ENCODE results near the gene SLC35A5.

- no peak for TF ChIP-seq ZZZ3 (IDR thresholded peaks at IDR 0.05)
- TF ChIP-seq RCOR1 (IDR thresholded peaks at IDR 0.05; ENCODE audit: borderline replicate concordance in 1 of 2, low read depth in 2 of 2, low read length in 2 of 2), result no peak
- TF ChIP-seq CTCF (IDR thresholded peaks at IDR 0.05 in 2 of 3, conservative IDR thresholded peaks at IDR 0.05 in 1 of 3; ENCODE audit: insufficient read depth in 2 of 3, low read depth in 1 of 3, low read length in 3 of 3), result no peak
- no peak for TF ChIP-seq SIN3B (IDR thresholded peaks at IDR 0.05; ENCODE audit: low read depth)
- TF ChIP-seq HMGXB4 (CRISPR knock-in tag; IDR thresholded peaks at IDR 0.05), result no peak
- no peak for TF ChIP-seq BDP1 (IDR thresholded peaks at IDR 0.05; ENCODE audit: insufficient read depth, insufficient read length)
- TF ChIP-seq ATF3 (IDR thresholded peaks at IDR 0.05), result no peak
- TF ChIP-seq ATF3 (CRISPR knock-in tag; conservative IDR thresholded peaks at IDR 0.05), result no peak
- TF ChIP-seq EZH2 (IDR thresholded peaks at IDR 0.05; ENCODE audit: borderline replicate concordance, low read depth, low read length), result no peak
Measured at GRCh38 chr3:112579232-112579631, 17.4 kb downstream of the SLC35A5 start.

Measured in K562 (cell line).